ENCODE results near the gene NAA60. TPM values are rescaled to one million over a fixed set of nuclear protein-coding genes. Genes with fewer than 3 reads are reported as not detected.

NAA60 gene
- total RNA-seq, 1 donor from 2014 or later: 27.1 TPM

- Histone ChIP-seq H3K36me3 (ENCODE audit: control insufficient read depth, insufficient read depth, low read length) (peaks cover 1% of the 10 kb centered on the region), H3K27me3 (ENCODE audit: control insufficient read depth, insufficient read depth, low read length) (no peaks in the 10 kb centered on the region), H3K4me3 (ENCODE audit: low read depth, low read length) (no peak overlapping the region)
- no peak for DNase-seq (ENCODE audit: low read depth)
- no peak for TF ChIP-seq CTCF (IDR thresholded peaks at IDR 0.05; ENCODE audit: insufficient read depth, low read length, poor library complexity, severe bottlenecking)
Observed at GRCh38 chr16:3508736-3509135, 65.3 kb downstream of the NAA60 start.

GRCh38 chr16:3509470-3509928, 66.0 kb downstream of the NAA60 start:
- no peak for DNase-seq (ENCODE audit: low read depth)
- Histone ChIP-seq H3K36me3 (ENCODE audit: control insufficient read depth, insufficient read depth, low read length) (peaks cover 1% of the 10 kb centered on the region), H3K27me3 (ENCODE audit: control insufficient read depth, insufficient read depth, low read length) (no peaks in the 10 kb centered on the region), H3K4me3 (ENCODE audit: low read depth, low read length) (no peak overlapping the region)
- TF ChIP-seq CTCF (IDR thresholded peaks at IDR 0.05; ENCODE audit: insufficient read depth, low read length, poor library complexity, severe bottlenecking): no peak

- Histone ChIP-seq H3K27me3 (ENCODE audit: control insufficient read depth, insufficient read depth, low read length) (no peaks in the 10 kb centered on the region), H3K4me3 (ENCODE audit: low read depth, low read length) (no peak overlapping the region), H3K36me3 (ENCODE audit: control insufficient read depth, insufficient read depth, low read length) (peaks cover 1% of the 10 kb centered on the region)
- DNase-seq (ENCODE audit: low read depth): no peak
- TF ChIP-seq CTCF (IDR thresholded peaks at IDR 0.05; ENCODE audit: insufficient read depth, low read length, poor library complexity, severe bottlenecking): no peak
Observed at GRCh38 chr16:3510416-3510815, 66.9 kb downstream of the NAA60 start.

GRCh38 chr16:3511286-3512180, 68.1 kb downstream of the NAA60 start:
- Histone ChIP-seq H3K27me3 (ENCODE audit: control insufficient read depth, insufficient read depth, low read length) (no peaks in the 10 kb centered on the region), H3K36me3 (ENCODE audit: control insufficient read depth, insufficient read depth, low read length) (peaks cover 1% of the 10 kb centered on the region), H3K4me3 (ENCODE audit: low read depth, low read length) (no peak overlapping the region)
- DNase-seq (ENCODE audit: low read depth): no peak
- TF ChIP-seq CTCF (IDR thresholded peaks at IDR 0.05; ENCODE audit: insufficient read depth, low read length, poor library complexity, severe bottlenecking): no peak

- no peak overlapping the region for H3K4me3 ChIP-seq (ENCODE audit: low read depth, low read length)
- H3K27me3 ChIP-seq (ENCODE audit: control insufficient read depth, insufficient read depth, low read length): no peaks in the 10 kb centered on the region
- DNase-seq (ENCODE audit: low read depth): no peak
- no peak for TF ChIP-seq CTCF (IDR thresholded peaks at IDR 0.05; ENCODE audit: insufficient read depth, low read length, poor library complexity, severe bottlenecking)
- H3K36me3 ChIP-seq (ENCODE audit: control insufficient read depth, insufficient read depth, low read length): peaks cover 1% of the 10 kb centered on the region
Observed at GRCh38 chr16:3513892-3514583, 70.6 kb downstream of the NAA60 start.
